Neural cell (in vitro differentiated cells): Measurements from ENCODE around the gene RAB3D. TPM values are rescaled to one million over a fixed set of nuclear protein-coding genes. Genes with fewer than 3 reads are reported as not detected.

Source experiments
- H2AFZ ChIP-seq: fragments of 200-600, 300-800 bp; sonication (generic), shearing (Covaris generic); 2 replicates; pipeline ENCODE4 v1.6.0; 2014; ENCODE audit warnings: low read depth, mild to moderate bottlenecking, antibody characterized with exemption, low read length, moderate library complexity
- H3F3A ChIP-seq: fragments of 200-600 bp; shearing (Covaris generic); 2 replicates; pipeline ENCODE4 v1.6.1; 2016; ENCODE audit warnings: mild to moderate bottlenecking, moderate library complexity, mixed read lengths, antibody characterized with exemption, low read length; ENCODE audit not compliant: insufficient read depth, poor library complexity, severe bottlenecking
- H3K27ac ChIP-seq: fragments of 200-600, 300-800 bp; sonication (generic), shearing (Covaris generic); 2 replicates; pipeline ENCODE4 v1.5.1; 2014; ENCODE audit warnings: mild to moderate bottlenecking, low read length, moderate library complexity
- H3K27me3 ChIP-seq: fragments of 300-800, 200-600 bp; sonication (generic), shearing (Covaris generic); 2 replicates; pipeline ENCODE4 v1.6.0; 2014; ENCODE audit warnings: mild to moderate bottlenecking, low read depth, low read length, moderate library complexity; ENCODE audit not compliant: insufficient read depth
- H3K36me3 ChIP-seq: fragments of 300-800, 200-600 bp; sonication (generic), shearing (Covaris generic); 2 replicates; pipeline ENCODE4 v1.5.1; 2014; ENCODE audit warnings: mild to moderate bottlenecking, antibody characterized with exemption, low read length, moderate library complexity; ENCODE audit not compliant: insufficient read depth
- H3K4me2 ChIP-seq: fragments of 300-800, 200-600 bp; sonication (generic), shearing (Covaris generic); 2 replicates; pipeline ENCODE4 v1.6.0; 2014; ENCODE audit warnings: mild to moderate bottlenecking, low read length
- H3K4me3 ChIP-seq: fragments of 300-800, 200-600 bp; sonication (generic), shearing (Covaris generic); 2 replicates; pipeline ENCODE4 v1.5.1; 2014; ENCODE audit warnings: mild to moderate bottlenecking, low read length, moderate library complexity
- H3K79me2 ChIP-seq: fragments of 200-600 bp; shearing (Covaris generic); replicated peaks from 2 replicates; pipeline ENCODE4 v1.6.0; 2014; ENCODE audit warnings: mild to moderate bottlenecking, low read length, moderate library complexity; ENCODE audit not compliant: insufficient read depth
- H3K9ac ChIP-seq: fragments of 300-800, 200-600 bp; sonication (generic), shearing (Covaris generic); 2 replicates; pipeline ENCODE4 v1.6.1; 2016; ENCODE audit warnings: mild to moderate bottlenecking, low read length, mixed read lengths
- H3K9me2 ChIP-seq: fragments of 200-600 bp; shearing (Covaris generic); 2 replicates; pipeline ENCODE4 v1.6.1; 2016; ENCODE audit warnings: mild to moderate bottlenecking, low read length, mixed read lengths; ENCODE audit not compliant: insufficient read depth
- H3K9me3 ChIP-seq: fragments of 200-600, 300-800 bp; sonication (generic), shearing (Covaris generic); 2 replicates; pipeline ENCODE4 v1.6.1; 2016; ENCODE audit warnings: mild to moderate bottlenecking, mixed run types, low read length, moderate library complexity, mixed read lengths
- H4K20me1 ChIP-seq: fragments of 200-600 bp; shearing (Covaris generic); 2 replicates; pipeline ENCODE4 v1.6.1; 2016; ENCODE audit warnings: mild to moderate bottlenecking, mixed run types; ENCODE audit not compliant: insufficient read depth
- EP300 ChIP-seq: fragments of 450-650 bp; conservative IDR thresholded peaks from 2 replicates; pipeline ENCODE4 v1.6.1; 2014; ENCODE audit warnings: antibody characterized with exemption, mild to moderate bottlenecking, moderate library complexity; ENCODE audit not compliant: poor library complexity, severe bottlenecking
- EZH2 ChIP-seq: fragments of 200-600, 300-800 bp; shearing (Covaris generic), sonication (generic); IDR thresholded peaks from 2 replicates; pipeline ENCODE4 v1.6.1; 2014; ENCODE audit warnings: antibody characterized with exemption, low read length, borderline replicate concordance, mild to moderate bottlenecking; ENCODE audit not compliant: insufficient read depth, poor library complexity, severe bottlenecking
- MXI1 ChIP-seq: fragments of 450-650 bp; conservative IDR thresholded peaks from 2 replicates; pipeline ENCODE4 v1.6.1; 2014; ENCODE audit warnings: antibody characterized with exemption, mild to moderate bottlenecking; ENCODE audit not compliant: poor library complexity, severe bottlenecking
- POLR2AphosphoS5 ChIP-seq: IDR thresholded peaks from 2 replicates; pipeline ENCODE4 v1.6.1; 2012
- RAD21 ChIP-seq: fragments of 450-650 bp; conservative IDR thresholded peaks from 2 replicates; pipeline ENCODE4 v1.6.1; 2014; ENCODE audit warnings: antibody characterized with exemption, mild to moderate bottlenecking, moderate library complexity
- SMC3 ChIP-seq: fragments of 450-650 bp; conservative IDR thresholded peaks from 2 replicates; pipeline ENCODE4 v1.6.1; 2014; ENCODE audit warnings: antibody characterized with exemption, mild to moderate bottlenecking, moderate library complexity; ENCODE audit not compliant: poor library complexity
- TAF1 ChIP-seq: IDR thresholded peaks from 2 replicates; pipeline ENCODE4 v1.6.1; 2012; ENCODE audit warnings: low read depth
- polyA plus RNA-seq: library from polyadenylated mRNA; depleted of rRNA; stranded (reverse); fragments of >200 nt; gene quantifications from 2 replicates; pipeline ENCODE4 v1.2.3, GENCODE V29; 2014
- TF ChIP-seq, protein P1 (sequence below): fragments of 450-650 bp; IDR thresholded peaks from 2 replicates; pipeline ENCODE4 v1.5.1; 2014; ENCODE audit warnings: antibody characterized with exemption, mild to moderate bottlenecking, moderate library complexity; ENCODE audit not compliant: poor library complexity, severe bottlenecking
- TF ChIP-seq, protein P2 (sequence below): IDR thresholded peaks from 2 replicates; pipeline ENCODE4 v1.6.1; 2012; ENCODE audit warnings: borderline replicate concordance

The RAB3D gene
- polyA plus RNA-seq, 1 donor from 2014 or later, result 19.3 TPM

DNA sequence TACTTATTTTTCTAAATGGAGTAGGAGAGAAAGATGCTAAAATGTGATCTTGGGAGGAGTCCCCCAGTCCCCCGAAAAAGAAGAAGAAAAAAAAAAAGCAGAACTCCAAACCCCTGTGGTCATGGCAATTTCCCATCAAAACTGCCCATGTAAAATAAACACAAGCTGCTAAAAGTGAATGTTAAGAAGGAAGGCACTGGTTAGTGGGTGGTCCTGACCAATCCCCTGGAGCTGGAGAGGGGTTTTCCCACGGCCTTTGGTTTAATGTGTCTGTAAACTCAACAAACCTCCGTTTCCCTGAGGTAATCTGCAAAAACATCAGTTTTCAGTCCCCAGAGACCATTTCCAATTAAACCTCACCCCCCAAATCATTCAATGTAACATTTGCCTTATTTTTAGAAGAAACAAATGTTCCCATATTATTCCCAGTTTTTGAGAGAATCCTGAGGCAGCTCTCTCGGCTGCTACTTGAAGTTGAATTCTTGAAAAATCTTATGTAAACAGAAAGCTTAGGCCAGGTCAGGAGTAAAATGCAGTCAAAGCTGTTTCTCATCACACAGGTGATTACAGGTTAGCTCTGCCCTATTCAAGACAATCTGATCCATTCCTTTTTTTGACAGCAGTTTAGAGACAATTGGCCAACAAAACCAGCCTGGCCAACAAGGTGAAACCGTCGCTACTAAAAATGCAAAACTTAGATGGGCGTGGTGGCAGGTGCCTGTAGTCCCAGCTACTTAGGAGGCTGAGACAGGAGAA is 17.0 kb downstream of the RAB3D start:
- no peaks in the 10 kb centered on the region for H3K79me2 ChIP-seq
- no peak overlapping the region for H3K4me2 ChIP-seq
- no peak for TF ChIP-seq MXI1
- no peak for TF ChIP-seq RAD21
- TF ChIP-seq, protein P1, sequence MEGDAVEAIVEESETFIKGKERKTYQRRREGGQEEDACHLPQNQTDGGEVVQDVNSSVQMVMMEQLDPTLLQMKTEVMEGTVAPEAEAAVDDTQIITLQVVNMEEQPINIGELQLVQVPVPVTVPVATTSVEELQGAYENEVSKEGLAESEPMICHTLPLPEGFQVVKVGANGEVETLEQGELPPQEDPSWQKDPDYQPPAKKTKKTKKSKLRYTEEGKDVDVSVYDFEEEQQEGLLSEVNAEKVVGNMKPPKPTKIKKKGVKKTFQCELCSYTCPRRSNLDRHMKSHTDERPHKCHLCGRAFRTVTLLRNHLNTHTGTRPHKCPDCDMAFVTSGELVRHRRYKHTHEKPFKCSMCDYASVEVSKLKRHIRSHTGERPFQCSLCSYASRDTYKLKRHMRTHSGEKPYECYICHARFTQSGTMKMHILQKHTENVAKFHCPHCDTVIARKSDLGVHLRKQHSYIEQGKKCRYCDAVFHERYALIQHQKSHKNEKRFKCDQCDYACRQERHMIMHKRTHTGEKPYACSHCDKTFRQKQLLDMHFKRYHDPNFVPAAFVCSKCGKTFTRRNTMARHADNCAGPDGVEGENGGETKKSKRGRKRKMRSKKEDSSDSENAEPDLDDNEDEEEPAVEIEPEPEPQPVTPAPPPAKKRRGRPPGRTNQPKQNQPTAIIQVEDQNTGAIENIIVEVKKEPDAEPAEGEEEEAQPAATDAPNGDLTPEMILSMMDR, result no peak
- no peak for TF ChIP-seq EZH2
- TF ChIP-seq SMC3, result no peak
- TF ChIP-seq, protein P2, sequence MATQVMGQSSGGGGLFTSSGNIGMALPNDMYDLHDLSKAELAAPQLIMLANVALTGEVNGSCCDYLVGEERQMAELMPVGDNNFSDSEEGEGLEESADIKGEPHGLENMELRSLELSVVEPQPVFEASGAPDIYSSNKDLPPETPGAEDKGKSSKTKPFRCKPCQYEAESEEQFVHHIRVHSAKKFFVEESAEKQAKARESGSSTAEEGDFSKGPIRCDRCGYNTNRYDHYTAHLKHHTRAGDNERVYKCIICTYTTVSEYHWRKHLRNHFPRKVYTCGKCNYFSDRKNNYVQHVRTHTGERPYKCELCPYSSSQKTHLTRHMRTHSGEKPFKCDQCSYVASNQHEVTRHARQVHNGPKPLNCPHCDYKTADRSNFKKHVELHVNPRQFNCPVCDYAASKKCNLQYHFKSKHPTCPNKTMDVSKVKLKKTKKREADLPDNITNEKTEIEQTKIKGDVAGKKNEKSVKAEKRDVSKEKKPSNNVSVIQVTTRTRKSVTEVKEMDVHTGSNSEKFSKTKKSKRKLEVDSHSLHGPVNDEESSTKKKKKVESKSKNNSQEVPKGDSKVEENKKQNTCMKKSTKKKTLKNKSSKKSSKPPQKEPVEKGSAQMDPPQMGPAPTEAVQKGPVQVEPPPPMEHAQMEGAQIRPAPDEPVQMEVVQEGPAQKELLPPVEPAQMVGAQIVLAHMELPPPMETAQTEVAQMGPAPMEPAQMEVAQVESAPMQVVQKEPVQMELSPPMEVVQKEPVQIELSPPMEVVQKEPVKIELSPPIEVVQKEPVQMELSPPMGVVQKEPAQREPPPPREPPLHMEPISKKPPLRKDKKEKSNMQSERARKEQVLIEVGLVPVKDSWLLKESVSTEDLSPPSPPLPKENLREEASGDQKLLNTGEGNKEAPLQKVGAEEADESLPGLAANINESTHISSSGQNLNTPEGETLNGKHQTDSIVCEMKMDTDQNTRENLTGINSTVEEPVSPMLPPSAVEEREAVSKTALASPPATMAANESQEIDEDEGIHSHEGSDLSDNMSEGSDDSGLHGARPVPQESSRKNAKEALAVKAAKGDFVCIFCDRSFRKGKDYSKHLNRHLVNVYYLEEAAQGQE, result no peak
- no peak for TF ChIP-seq EP300
- TF ChIP-seq POLR2AphosphoS5, result no peak
- TF ChIP-seq TAF1, result no peak
- H3K9me3 ChIP-seq, result no peaks in the 10 kb centered on the region
- H2AFZ ChIP-seq, result no peak overlapping the region
- H3K36me3 ChIP-seq, result no peaks in the 10 kb centered on the region
- no peaks in the 10 kb centered on the region for H3F3A ChIP-seq
- H3K27ac ChIP-seq, result no peak overlapping the region
- H3K4me3 ChIP-seq, result no peak overlapping the region
- H4K20me1 ChIP-seq, result no peaks in the 10 kb centered on the region
- H3K27me3 ChIP-seq, result no peaks in the 10 kb centered on the region
- H3K9me2 ChIP-seq, result no peaks in the 10 kb centered on the region
- no peak overlapping the region for H3K9ac ChIP-seq

GRCh38 chr19:11321191-11322126 is 18.0 kb downstream of the RAB3D start:
- Histone ChIP-seq H3K4me2 (no peak overlapping the region), H2AFZ (no peak overlapping the region), H4K20me1 (no peaks in the 10 kb centered on the region), H3K9ac (no peak overlapping the region), H3K27ac (no peak overlapping the region), H3K36me3 (no peaks in the 10 kb centered on the region), H3K79me2 (no peaks in the 10 kb centered on the region), H3K27me3 (no peaks in the 10 kb centered on the region), H3K4me3 (no peak overlapping the region), H3K9me2 (no peaks in the 10 kb centered on the region), H3F3A (no peaks in the 10 kb centered on the region), H3K9me3 (no peaks in the 10 kb centered on the region)
- TF ChIP-seq POLR2AphosphoS5 (no peak), EZH2 (no peak), TAF1 (no peak), EP300 (no peak)
- TF ChIP-seq, protein P1, result no peak
- TF ChIP-seq, protein P2, result no peak
